DOHH2 (cell line): ENCODE results near the gene SLC17A6.

Experiments used
- H3F3A ChIP-seq: fragments of 200-600 bp; sonication (generic), shearing (Covaris generic); 2 replicates; pipeline ENCODE4 v1.6.0; 2016; ENCODE audit warnings: antibody characterized with exemption, mild to moderate bottlenecking; ENCODE audit not compliant: control insufficient read depth, insufficient read depth
- H3K27ac ChIP-seq: fragments of 200-600 bp; sonication (generic); 2 replicates; pipeline ENCODE4 v1.5.1; 2014; ENCODE audit warnings: low read depth, mild to moderate bottlenecking, low read length, moderate library complexity
- H3K27me3 ChIP-seq: fragments of 200-600 bp; sonication (generic); 2 replicates; pipeline ENCODE4 v1.6.1; 2014; ENCODE audit warnings: mild to moderate bottlenecking, low read length, mixed read lengths; ENCODE audit not compliant: control insufficient read depth
- H3K36me3 ChIP-seq: fragments of 200-600 bp; sonication (generic); 2 replicates; pipeline ENCODE4 v1.6.1; 2014; ENCODE audit warnings: mild to moderate bottlenecking, low read length, moderate library complexity, mixed read lengths; ENCODE audit not compliant: control insufficient read depth
- H3K4me1 ChIP-seq: fragments of 200-600 bp; sonication (generic); 2 replicates; pipeline ENCODE4 v1.6.1; 2014; ENCODE audit warnings: mild to moderate bottlenecking, low read length, mixed read lengths; ENCODE audit not compliant: control insufficient read depth
- H3K4me2 ChIP-seq: fragments of 200-600 bp; sonication (generic); 2 replicates; pipeline ENCODE4 v1.6.0; 2014; ENCODE audit warnings: mild to moderate bottlenecking, low read length, moderate library complexity
- H3K4me3 ChIP-seq: fragments of 200-600 bp; sonication (generic); 2 replicates; pipeline ENCODE4 v1.5.1; 2014; ENCODE audit warnings: mild to moderate bottlenecking, low read length, mixed read lengths
- H3K79me2 ChIP-seq: fragments of 200-600 bp; sonication (generic); 2 replicates; pipeline ENCODE4 v1.6.1; 2014; ENCODE audit warnings: mild to moderate bottlenecking, low read length, mixed read lengths; ENCODE audit not compliant: control insufficient read depth
- H3K9me2 ChIP-seq: fragments of 200-600 bp; sonication (generic); replicated peaks from 2 replicates; pipeline ENCODE4 v1.6.1; 2014; ENCODE audit warnings: mild to moderate bottlenecking, low read length, mixed read lengths; ENCODE audit not compliant: control insufficient read depth
- H3K9me3 ChIP-seq: fragments of 200-600 bp; sonication (generic); 2 replicates; pipeline ENCODE4 v1.6.1; 2014; ENCODE audit warnings: antibody characterized with exemption, low read length, mixed read lengths; ENCODE audit not compliant: control insufficient read depth, insufficient read depth
- H4K20me1 ChIP-seq: fragments of 200-600 bp; sonication (generic); 2 replicates; pipeline ENCODE4 v1.6.0; 2014; ENCODE audit warnings: low read depth, mild to moderate bottlenecking, antibody characterized with exemption, low read length, moderate library complexity; ENCODE audit not compliant: control insufficient read depth, insufficient read depth
- EZH2phosphoT487 ChIP-seq: fragments of 200-600 bp; sonication (generic); IDR thresholded peaks from 2 replicates; pipeline ENCODE4 v1.6.1; 2017; ENCODE audit warnings: borderline replicate concordance, mild to moderate bottlenecking, antibody characterized with exemption, low read length, moderate library complexity, mixed read lengths
- TF ChIP-seq, protein P1 (sequence below): fragments of 200-600 bp; sonication (generic); IDR thresholded peaks from one replicate; pipeline ENCODE4 v1.5.1; 2014; ENCODE audit warnings: antibody characterized with exemption, mild to moderate bottlenecking, low read depth, low read length; ENCODE audit not compliant: poor library complexity, severe bottlenecking

Gene SLC17A6

DNA sequence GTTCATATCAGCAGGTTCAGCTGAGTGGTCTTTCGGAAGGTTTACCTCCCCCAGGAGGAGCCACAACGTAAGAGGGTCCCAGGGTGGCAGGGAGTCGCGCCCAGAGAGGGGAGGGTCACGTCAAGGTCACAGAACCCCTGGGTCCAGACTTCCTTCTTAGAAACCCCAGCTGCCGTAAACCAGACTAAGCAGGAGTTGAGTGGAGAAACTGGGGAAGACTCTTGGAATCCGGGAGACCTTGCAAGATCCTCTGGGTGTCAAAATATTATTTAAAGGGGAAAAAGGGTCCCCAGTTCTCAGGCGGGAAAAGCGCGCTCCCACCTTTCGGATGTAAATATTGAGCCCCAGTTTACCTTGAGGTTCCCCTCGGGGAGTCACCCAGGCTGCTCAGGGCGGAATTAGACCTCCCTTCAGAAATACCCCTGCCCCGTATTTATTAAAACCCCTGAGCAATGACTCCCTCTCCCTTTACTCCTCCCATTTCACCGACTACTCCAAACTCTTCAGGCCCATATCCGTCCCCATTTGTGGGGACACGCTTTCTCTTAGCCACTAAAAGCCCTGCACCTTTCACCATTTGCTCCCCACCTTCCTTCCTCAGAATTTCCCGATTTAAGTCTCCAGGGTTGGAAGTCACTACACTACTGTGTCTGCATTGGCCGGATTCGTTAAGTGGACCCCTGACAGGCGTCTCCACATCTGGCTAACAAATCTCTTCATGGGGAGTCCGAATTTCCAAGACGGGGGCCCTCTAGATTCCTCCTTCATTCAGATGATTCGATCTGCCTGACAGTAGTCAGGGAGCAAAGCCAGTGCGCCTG is 4.2 kb downstream of the SLC17A6 start:
- Histone ChIP-seq H3K36me3 (no peaks in the 10 kb centered on the region), H3K27me3 (peaks cover 12% of the 10 kb centered on the region), H3K4me3 (no peak overlapping the region), H3K4me1 (no peaks in the 10 kb centered on the region), H3K9me3 (no peaks in the 10 kb centered on the region), H3K9me2 (no peaks in the 10 kb centered on the region), H3F3A (no peaks in the 10 kb centered on the region), H3K79me2 (no peaks in the 10 kb centered on the region), H3K27ac (no peak overlapping the region), H3K4me2 (no peak overlapping the region), H4K20me1 (no peaks in the 10 kb centered on the region)
- TF ChIP-seq, protein P1, sequence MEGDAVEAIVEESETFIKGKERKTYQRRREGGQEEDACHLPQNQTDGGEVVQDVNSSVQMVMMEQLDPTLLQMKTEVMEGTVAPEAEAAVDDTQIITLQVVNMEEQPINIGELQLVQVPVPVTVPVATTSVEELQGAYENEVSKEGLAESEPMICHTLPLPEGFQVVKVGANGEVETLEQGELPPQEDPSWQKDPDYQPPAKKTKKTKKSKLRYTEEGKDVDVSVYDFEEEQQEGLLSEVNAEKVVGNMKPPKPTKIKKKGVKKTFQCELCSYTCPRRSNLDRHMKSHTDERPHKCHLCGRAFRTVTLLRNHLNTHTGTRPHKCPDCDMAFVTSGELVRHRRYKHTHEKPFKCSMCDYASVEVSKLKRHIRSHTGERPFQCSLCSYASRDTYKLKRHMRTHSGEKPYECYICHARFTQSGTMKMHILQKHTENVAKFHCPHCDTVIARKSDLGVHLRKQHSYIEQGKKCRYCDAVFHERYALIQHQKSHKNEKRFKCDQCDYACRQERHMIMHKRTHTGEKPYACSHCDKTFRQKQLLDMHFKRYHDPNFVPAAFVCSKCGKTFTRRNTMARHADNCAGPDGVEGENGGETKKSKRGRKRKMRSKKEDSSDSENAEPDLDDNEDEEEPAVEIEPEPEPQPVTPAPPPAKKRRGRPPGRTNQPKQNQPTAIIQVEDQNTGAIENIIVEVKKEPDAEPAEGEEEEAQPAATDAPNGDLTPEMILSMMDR, result no peak
- TF ChIP-seq EZH2phosphoT487, result no peak

DNA sequence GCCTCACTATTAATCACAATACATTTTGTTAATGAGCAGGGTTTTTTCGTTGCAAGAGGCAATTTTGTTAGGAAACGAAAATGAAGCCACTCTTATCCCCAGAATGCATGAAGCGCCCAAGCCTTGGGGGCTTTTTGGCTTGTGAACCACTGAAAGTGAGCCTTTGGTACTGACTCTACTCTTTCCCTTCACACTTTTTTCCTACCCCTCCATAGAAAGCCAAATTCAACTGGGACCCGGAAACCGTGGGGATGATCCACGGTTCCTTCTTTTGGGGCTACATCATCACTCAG is 4.8 kb downstream of the SLC17A6 start:
- Histone ChIP-seq H3F3A (no peaks in the 10 kb centered on the region), H3K4me2 (no peak overlapping the region), H3K9me2 (no peaks in the 10 kb centered on the region), H3K79me2 (no peaks in the 10 kb centered on the region), H3K36me3 (no peaks in the 10 kb centered on the region), H3K27me3 (peaks cover 9% of the 10 kb centered on the region), H3K27ac (no peak overlapping the region), H3K4me1 (no peaks in the 10 kb centered on the region), H3K4me3 (no peak overlapping the region), H3K9me3 (no peaks in the 10 kb centered on the region), H4K20me1 (no peaks in the 10 kb centered on the region)
- TF ChIP-seq EZH2phosphoT487, result no peak
- TF ChIP-seq, protein P1, result no peak

DNA sequence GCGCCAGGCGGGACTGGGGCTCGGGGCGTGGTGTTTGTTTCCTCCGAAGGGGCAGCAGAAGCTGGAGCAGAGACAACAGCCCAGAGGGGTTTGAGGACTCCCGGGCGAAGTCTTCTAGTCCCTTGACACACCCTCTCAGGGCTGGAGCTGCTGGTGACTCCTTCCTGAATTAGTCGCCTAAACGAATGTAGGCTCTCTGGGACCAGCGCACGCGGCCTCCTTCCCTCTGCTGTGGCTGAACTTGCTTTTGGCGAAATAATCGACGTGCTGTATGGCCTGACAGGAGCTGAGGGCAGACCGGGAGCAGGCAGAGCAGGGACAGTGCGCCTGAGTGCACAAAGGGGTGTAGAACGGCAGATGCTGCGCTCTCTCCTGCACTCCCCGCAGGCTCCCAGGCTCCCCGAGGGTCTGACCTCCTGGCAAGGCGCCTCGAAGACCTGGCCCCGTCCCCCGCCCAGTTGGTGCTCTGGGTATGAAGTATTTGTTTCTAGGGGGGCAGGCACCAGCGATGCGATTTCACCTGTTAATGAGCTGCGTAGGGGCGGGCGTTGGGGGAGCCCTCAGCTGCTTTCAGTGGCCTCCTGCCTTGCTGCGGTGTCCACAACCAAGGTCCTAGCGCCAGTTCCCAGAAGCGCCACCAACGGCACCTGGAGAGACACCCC is 5.3 kb downstream of the SLC17A6 start:
- Histone ChIP-seq H3K4me1 (no peaks in the 10 kb centered on the region), H3K4me2 (no peak overlapping the region), H3K27me3 (peaks cover 3% of the 10 kb centered on the region; the same call in 1 of the 2 replicates)

More for the DNA sequence above, 5.3 kb downstream of the SLC17A6 start:
- Histone ChIP-seq H3K4me3 (no peak overlapping the region), H3K27ac (no peak overlapping the region), H3K9me3 (no peaks in the 10 kb centered on the region), H3K36me3 (no peaks in the 10 kb centered on the region), H3K79me2 (no peaks in the 10 kb centered on the region), H3K9me2 (no peaks in the 10 kb centered on the region), H4K20me1 (no peaks in the 10 kb centered on the region), H3F3A (no peaks in the 10 kb centered on the region)
- TF ChIP-seq, protein P1, result no peak
- TF ChIP-seq EZH2phosphoT487, result no peak
